ENCODE results near the gene ELF4.
A peak's percentile ranks its signal among the peaks of the same experiment; 100 is the strongest.

Gene ELF4

GRCh38 chrX:130086447-130087206, 23.7 kb downstream of the ELF4 start:
- TF ChIP-seq JUND (IDR thresholded peaks at IDR 0.05; ENCODE audit: low read depth) = no peak
- DNase-seq (ENCODE audit: low read depth in 1 of 2, low spot score in 1 of 2) = no peak
- in situ Hi-C loops (cut with HindIII; ENCODE audit: low pct_unique_long_range_greater_than_20kb, low sequenced_read_pairs) = no loop called here

GRCh38 chrX:130085551-130086446, 24.5 kb downstream of the ELF4 start:
- in situ Hi-C loops (cut with HindIII; ENCODE audit: low pct_unique_long_range_greater_than_20kb, low sequenced_read_pairs) = no loop called here
- no peak for DNase-seq (ENCODE audit: low read depth in 1 of 2, low spot score in 1 of 2)
- no peak for TF ChIP-seq JUND (IDR thresholded peaks at IDR 0.05; ENCODE audit: low read depth)

- no peak for DNase-seq (ENCODE audit: low read depth in 1 of 2, low spot score in 1 of 2)
- in situ Hi-C loops (cut with HindIII; ENCODE audit: low pct_unique_long_range_greater_than_20kb, low sequenced_read_pairs) = no loop called here
- TF ChIP-seq JUND (IDR thresholded peaks at IDR 0.05; ENCODE audit: low read depth) = no peak
Observed at GRCh38 chrX:130084631-130085237, 25.6 kb downstream of the ELF4 start.

GRCh38 chrX:130083656-130084382, 26.5 kb downstream of the ELF4 start:
- in situ Hi-C loops (cut with HindIII; ENCODE audit: low pct_unique_long_range_greater_than_20kb, low sequenced_read_pairs) = no loop called here
- DNase-seq (ENCODE audit: low read depth in 1 of 2, low spot score in 1 of 2) = no peak

GRCh38 chrX:130083107-130083490, 27.2 kb downstream of the ELF4 start:
- in situ Hi-C loops (cut with HindIII; ENCODE audit: low pct_unique_long_range_greater_than_20kb, low sequenced_read_pairs) = no loop called here
- DNase-seq (ENCODE audit: low read depth in 1 of 2, low spot score in 1 of 2) = no peak
- TF ChIP-seq JUND (IDR thresholded peaks at IDR 0.05; ENCODE audit: low read depth) = no peak

More at GRCh38 chrX:130083656-130084382, 26.5 kb downstream of the ELF4 start:
- TF ChIP-seq JUND (IDR thresholded peaks at IDR 0.05; ENCODE audit: low read depth) = no peak

- no peak for DNase-seq (ENCODE audit: low read depth in 1 of 2, low spot score in 1 of 2)
- no peak for TF ChIP-seq JUND (IDR thresholded peaks at IDR 0.05; ENCODE audit: low read depth)
- in situ Hi-C loops (cut with HindIII; ENCODE audit: low pct_unique_long_range_greater_than_20kb, low sequenced_read_pairs) = no loop called here
Observed at GRCh38 chrX:130082244-130083106, 27.8 kb downstream of the ELF4 start.

GRCh38 chrX:130081421-130082045, 28.8 kb downstream of the ELF4 start:
- no peak for DNase-seq (ENCODE audit: low read depth in 1 of 2, low spot score in 1 of 2)
- no peak for TF ChIP-seq JUND (IDR thresholded peaks at IDR 0.05; ENCODE audit: low read depth)
- in situ Hi-C loops (cut with HindIII; ENCODE audit: low pct_unique_long_range_greater_than_20kb, low sequenced_read_pairs) = no loop called here

- DNase-seq (ENCODE audit: low read depth in 1 of 2, low spot score in 1 of 2) = peak in 1 of 2 experiments; percentile 9
- no peak for TF ChIP-seq JUND (IDR thresholded peaks at IDR 0.05; ENCODE audit: low read depth)
- in situ Hi-C loops (cut with HindIII; ENCODE audit: low pct_unique_long_range_greater_than_20kb, low sequenced_read_pairs) = no loop called here
Observed at GRCh38 chrX:130080791-130081367, 29.4 kb downstream of the ELF4 start.

- peak; percentile 39 to 69 for DNase-seq (ENCODE audit: low read depth in 1 of 2, low spot score in 1 of 2)
- in situ Hi-C loops (cut with HindIII; ENCODE audit: low pct_unique_long_range_greater_than_20kb, low sequenced_read_pairs) = no loop called here
- TF ChIP-seq JUND (IDR thresholded peaks at IDR 0.05; ENCODE audit: low read depth) = no peak
Observed at GRCh38 chrX:130079824-130080406, 30.4 kb downstream of the ELF4 start.

GRCh38 chrX:130075777-130076176, 34.5 kb downstream of the ELF4 start:
- DNase-seq (ENCODE audit: low read depth in 1 of 2, low spot score in 1 of 2) = no peak
- TF ChIP-seq JUND (IDR thresholded peaks at IDR 0.05; ENCODE audit: low read depth) = no peak
- in situ Hi-C loops (cut with HindIII; ENCODE audit: low pct_unique_long_range_greater_than_20kb, low sequenced_read_pairs) = no loop called here
